Breast epithelium (tissue), 3 donors: ENCODE measurements around the gene SAMD9L.

ENCODE experiments used
- CTCF ChIP-seq, 3 donors: fragments of 450-650 bp; IDR thresholded peaks; one replicate each; pipeline ENCODE4 v1.5.1; 2016 to 2017; ENCODE audit warnings: antibody characterized with exemption in 3 of 3, mild to moderate bottlenecking in 3 of 3, moderate library complexity in 3 of 3
- POLR2A ChIP-seq: fragments of 450-650 bp; IDR thresholded peaks from one replicate; pipeline ENCODE4 v1.6.1; 2016; ENCODE audit warnings: antibody characterized with exemption, mild to moderate bottlenecking, moderate library complexity
- POLR2AphosphoS5 ChIP-seq, 3 donors: sonication (generic); formaldehyde crosslinking; IDR thresholded peaks; one replicate each; pipeline ENCODE4 v1.6.1; 2017; ENCODE audit warnings: antibody characterized with exemption in 3 of 3

- TF ChIP-seq CTCF (IDR thresholded peaks at IDR 0.05) (no peak), POLR2A (no peak), POLR2AphosphoS5 (IDR thresholded peaks at IDR 0.05) (no peak)
Observed at GRCh38 chr7:93138576-93138975, 9.6 kb downstream of the SAMD9L start.
